A673 (cell line): ENCODE results near the gene ZFYVE28. TPM values are rescaled to one million over a fixed set of nuclear protein-coding genes. Genes with fewer than 3 reads are reported as not detected.

Source experiments
- BruUV-seq: library from RNA; stranded (reverse); fragments of 400-500 nt; replicated peaks from 2 replicates; lab custom pipeline; 2021; lab: Mats Ljungman, UMichigan
- CTCF ChIA-PET: fragments of 300-600 bp; sonication (Branson Sonifier 250); formaldehyde crosslinking; loops from one replicate; lab custom pipeline; 2022; ENCODE audit warnings: antibody characterized with exemption; lab: Charles Lee
- POLR2A ChIA-PET: fragments of 300-600 bp; sonication (Branson Sonifier 250); formaldehyde crosslinking; loops from one replicate; lab custom pipeline; 2022; ENCODE audit warnings: antibody characterized with exemption; ENCODE audit not compliant: low non-redundant PET; lab: Charles Lee
- DNase-seq: peaks from one replicate; pipeline ENCODE4 v3.0.0-alpha.2; 2015; ENCODE audit warnings: low spot score
- H3K27ac ChIP-seq: fragments of 200-600 bp; sonication (generic); 2 replicates; pipeline ENCODE4 v1.5.1; 2016; ENCODE audit warnings: mixed run types, low read depth, mild to moderate bottlenecking, mixed read lengths, antibody characterized with exemption, low read length; ENCODE audit not compliant: poor library complexity, severe bottlenecking
- H3K27me3 ChIP-seq: fragments of 200-600 bp; sonication (generic); replicated peaks from 2 replicates; pipeline ENCODE4 v1.6.1; 2017; ENCODE audit warnings: mixed run types, low read depth, mild to moderate bottlenecking, mixed read lengths, antibody characterized with exemption, low read length; ENCODE audit not compliant: insufficient read depth, poor library complexity
- H3K36me3 ChIP-seq: fragments of 200-600 bp; sonication (generic); 2 replicates; pipeline ENCODE4 v1.6.1; 2016; ENCODE audit warnings: mixed run types, mild to moderate bottlenecking, mixed read lengths, antibody characterized with exemption, low read length; ENCODE audit not compliant: insufficient read depth, poor library complexity, severe bottlenecking
- H3K4me1 ChIP-seq: fragments of 200-600 bp; sonication (generic); 2 replicates; pipeline ENCODE4 v1.6.1; 2017; ENCODE audit warnings: mixed run types, mild to moderate bottlenecking, mixed read lengths, antibody characterized with exemption, low read length; ENCODE audit not compliant: insufficient read depth, poor library complexity, severe bottlenecking
- H3K4me3 ChIP-seq: fragments of 200-600 bp; sonication (generic); 2 replicates; pipeline ENCODE4 v1.5.1; 2016; ENCODE audit warnings: low read depth, mixed run types, mild to moderate bottlenecking, mixed read lengths, low read length; ENCODE audit not compliant: poor library complexity, severe bottlenecking
- H3K9me3 ChIP-seq: fragments of 200-600 bp; sonication (generic); 2 replicates; pipeline ENCODE4 v1.6.1; 2016; ENCODE audit warnings: mixed run types, low read depth, mild to moderate bottlenecking, mixed read lengths, antibody characterized with exemption, low read length; ENCODE audit not compliant: poor library complexity, severe bottlenecking
- CTCF ChIP-seq: fragments of 300-800, 200-600 bp; sonication (generic); conservative IDR thresholded peaks from 2 replicates; pipeline ENCODE4 v1.5.1; 2017; ENCODE audit warnings: low read depth, mild to moderate bottlenecking, antibody characterized with exemption, low read length, moderate library complexity, mixed read lengths
- EZH2 ChIP-seq: fragments of 200-600 bp; sonication (generic); IDR thresholded peaks from 2 replicates; pipeline ENCODE4 v1.6.1; 2017; ENCODE audit warnings: borderline replicate concordance, low read depth, mild to moderate bottlenecking, mixed read lengths, antibody characterized with exemption, low read length; ENCODE audit not compliant: poor library complexity, severe bottlenecking
- intact Hi-C: fragments of 100-400 bp; cut with micrococcal nuclease; formaldehyde crosslinking; loops from one replicate; pipeline ENCODE4 v1.10.0; 2022; ENCODE audit not compliant: unreplicated experiment
- total RNA-seq: library from RNA; stranded (reverse); gene quantifications from 2 replicates; pipeline ENCODE4 v1.2.3, GENCODE V29; 2021

Gene ZFYVE28
- total RNA-seq, 1 experiment from 2014 or later, result 8.6 TPM

- no peaks in the 10 kb centered on the region for H3K9me3 ChIP-seq
- no peaks in the 10 kb centered on the region for H3K4me1 ChIP-seq
- H3K36me3 ChIP-seq, result no peaks in the 10 kb centered on the region
- ChIA-PET CTCF (no interaction called here), POLR2A (no interaction called here)
- BruUV-seq, result no TSS peak
- H3K4me3 ChIP-seq, result no peak overlapping the region
- no peak overlapping the region for H3K27ac ChIP-seq
- TF ChIP-seq CTCF, result no peak
- no peak for TF ChIP-seq EZH2
- H3K27me3 ChIP-seq, result no peaks in the 10 kb centered on the region
- intact Hi-C loops, result loop anchor here (10.0 kb wide), 1 partner anchor 149 kb away; the partner anchor contains the start of genes CFAP99 and ZFYVE28
- DNase-seq, result no peak
Measured at GRCh38 chr4:2265113-2266110, 153.0 kb downstream of the ZFYVE28 start.

- Histone ChIP-seq H3K36me3 (no peaks in the 10 kb centered on the region), H3K27me3 (no peaks in the 10 kb centered on the region), H3K9me3 (no peaks in the 10 kb centered on the region), H3K4me3 (no peak overlapping the region), H3K4me1 (no peaks in the 10 kb centered on the region), H3K27ac (no peak overlapping the region)
- POLR2A ChIA-PET, result no interaction called here
- CTCF ChIA-PET, result no interaction called here
- no peak for TF ChIP-seq EZH2
- no peak for TF ChIP-seq CTCF
- DNase-seq, result no peak
- BruUV-seq, result no TSS peak
- intact Hi-C loops, result loop anchor here (10.0 kb wide), 1 partner anchor 150 kb away; the partner anchor contains the start of genes CFAP99 and ZFYVE28
Measured at GRCh38 chr4:2264481-2265041, 153.9 kb downstream of the ZFYVE28 start.

DNA sequence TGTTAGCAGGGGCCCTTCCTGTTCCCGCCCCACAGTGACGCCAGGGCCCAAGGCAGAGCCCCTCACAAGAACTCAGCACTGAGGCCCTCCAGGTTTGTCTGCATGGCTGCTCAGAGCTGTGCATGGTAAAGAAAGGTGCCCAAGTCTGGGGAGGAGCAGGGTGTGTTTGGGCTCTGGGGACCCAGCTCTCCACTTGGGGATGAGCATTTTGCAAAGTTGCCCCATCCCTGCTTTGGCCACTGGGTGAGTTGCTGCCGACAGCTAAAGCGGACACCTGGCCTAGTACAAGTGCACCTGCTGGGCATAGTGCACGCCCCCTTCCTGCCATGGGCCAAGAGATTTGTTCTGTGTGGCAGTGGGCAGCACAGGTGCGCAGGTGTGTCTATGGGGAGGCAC is 154.5 kb downstream of the ZFYVE28 start:
- H3K4me1 ChIP-seq, result no peaks in the 10 kb centered on the region
- POLR2A ChIA-PET, result no interaction called here
- no TSS peak for BruUV-seq
- H3K36me3 ChIP-seq, result no peaks in the 10 kb centered on the region
- intact Hi-C loops, result loop anchor here (10.0 kb wide), 1 partner anchor 151 kb away; the partner anchor contains the start of genes CFAP99 and ZFYVE28
- H3K27ac ChIP-seq, result no peak overlapping the region
- CTCF ChIA-PET, result no interaction called here
- no peak overlapping the region for H3K4me3 ChIP-seq
- no peak for DNase-seq
- TF ChIP-seq CTCF (no peak), EZH2 (no peak)
- no peaks in the 10 kb centered on the region for H3K27me3 ChIP-seq
- no peaks in the 10 kb centered on the region for H3K9me3 ChIP-seq
